Fibroblast of upper back skin (primary cell): ENCODE data around the gene GJD2.

ENCODE experiments used
- DNase-seq: peaks from one replicate; pipeline ENCODE4 v3.0.0-alpha.2; 2013

Gene GJD2

DNA sequence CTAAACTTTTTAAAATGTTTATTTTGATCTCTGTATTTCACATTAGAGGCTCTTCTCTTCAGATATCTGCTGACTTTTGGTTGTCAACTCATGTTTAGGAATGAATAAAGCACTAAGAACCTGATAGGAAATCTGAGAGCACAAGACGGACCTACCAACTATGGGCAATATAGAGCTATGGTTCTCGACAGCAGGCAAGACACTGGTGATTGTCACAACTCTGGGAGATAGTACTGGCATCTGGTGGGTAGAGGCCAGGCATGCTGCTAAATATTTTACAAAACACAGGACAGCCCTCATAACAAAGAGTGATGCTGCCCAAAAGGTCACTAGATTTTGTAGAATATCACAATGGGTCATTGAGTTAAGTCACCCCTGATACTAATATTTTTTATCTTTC lies 17.5 kb upstream of the GJD2 start:
- DNase-seq, result no peak

DNA sequence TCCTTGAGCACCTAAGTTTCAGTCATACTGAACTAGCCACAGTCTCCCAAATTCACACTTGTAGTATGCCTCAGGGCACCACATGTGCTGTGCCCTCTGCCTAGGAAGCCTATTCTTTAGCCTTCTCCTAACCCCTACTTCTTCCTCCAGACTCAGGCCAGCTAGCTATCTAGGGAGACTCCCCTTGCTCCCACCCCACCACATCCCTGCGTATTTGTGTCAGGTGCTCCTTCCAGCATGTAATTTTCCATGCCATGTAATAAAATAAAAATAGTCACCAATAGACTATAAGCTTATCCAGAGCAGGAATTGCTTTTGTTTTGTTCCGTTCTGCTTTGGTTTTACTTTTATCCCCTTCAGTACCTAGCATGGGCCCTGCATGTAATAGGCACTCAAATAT lies 14.9 kb upstream of the GJD2 start:
- DNase-seq, result no peak

DNA sequence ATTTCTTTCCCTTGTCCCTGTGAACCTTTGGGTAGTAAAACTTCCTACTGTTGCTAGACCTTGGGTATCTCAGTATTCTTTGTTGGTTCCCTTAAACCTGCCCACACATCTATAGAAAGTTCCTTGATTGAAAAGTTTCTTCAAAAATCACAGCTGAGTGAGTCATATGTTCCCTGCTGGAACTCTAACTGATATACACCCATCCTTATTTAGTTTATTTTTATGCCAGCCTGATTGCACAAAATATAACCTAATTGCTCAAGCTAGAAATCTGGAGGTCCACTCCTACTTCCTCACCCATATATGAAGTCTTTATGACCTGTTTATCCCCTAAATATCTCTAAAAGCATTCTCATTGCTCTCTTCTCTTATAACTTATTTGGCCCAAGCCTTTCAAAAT lies 13.7 kb upstream of the GJD2 start:
- DNase-seq, result no peak

DNA sequence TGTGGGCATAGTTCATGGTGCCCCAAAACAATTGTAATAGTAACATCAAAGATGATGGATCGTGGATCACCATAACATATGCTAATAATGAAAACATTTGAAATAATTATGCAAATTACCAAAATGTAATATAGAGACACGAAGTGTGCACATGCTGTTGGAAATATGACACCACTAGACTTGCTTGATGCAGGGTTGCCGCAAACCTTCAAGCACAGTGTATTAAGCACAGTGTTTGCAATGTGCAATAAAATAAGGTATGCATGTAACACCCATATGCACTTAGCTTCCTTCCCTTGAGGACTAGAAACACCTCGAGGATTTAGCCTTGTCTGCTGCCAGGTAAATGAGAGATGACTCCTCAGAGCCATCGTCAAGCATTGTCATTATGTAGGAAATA lies 10.9 kb upstream of the GJD2 start:
- DNase-seq, result no peak

DNA sequence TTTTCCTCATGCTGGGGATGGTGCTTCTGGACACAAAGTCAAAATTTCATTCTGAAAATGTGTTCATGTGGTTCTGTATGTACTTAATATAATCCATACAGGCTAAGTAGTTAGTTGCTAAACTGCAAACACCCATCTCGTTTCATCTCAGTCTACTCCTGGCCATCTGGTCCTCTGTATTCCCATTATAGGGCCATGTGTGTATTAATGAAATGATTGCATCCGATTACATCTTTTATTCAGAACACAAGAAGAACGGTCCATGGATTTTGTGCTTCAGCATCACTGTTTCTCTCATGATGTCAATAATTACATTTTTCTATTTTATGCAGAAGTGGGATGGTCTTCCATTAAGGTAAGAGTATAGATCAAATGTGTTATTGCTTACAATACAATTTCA lies 6.1 kb upstream of the GJD2 start:
- DNase-seq, result no peak

DNA sequence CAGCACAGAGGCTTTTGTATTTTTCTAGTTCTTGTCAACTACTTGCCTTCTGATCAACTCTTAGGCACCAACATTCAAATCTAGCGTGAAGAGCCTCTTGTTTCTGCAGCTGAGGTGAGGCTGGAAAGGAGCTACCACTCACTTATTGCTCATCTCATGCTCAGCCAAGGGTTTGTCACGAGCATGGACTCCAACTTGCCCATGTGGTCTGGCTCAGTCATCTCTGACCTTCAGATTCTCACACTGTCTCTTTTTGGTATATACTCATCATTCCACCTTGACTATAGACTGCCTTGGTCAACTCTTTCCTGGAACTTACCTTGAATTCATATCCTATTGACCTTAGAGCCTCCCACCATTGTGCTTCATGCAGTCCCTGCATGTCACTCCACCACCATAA lies 5.2 kb upstream of the GJD2 start:
- DNase-seq, result no peak

DNA sequence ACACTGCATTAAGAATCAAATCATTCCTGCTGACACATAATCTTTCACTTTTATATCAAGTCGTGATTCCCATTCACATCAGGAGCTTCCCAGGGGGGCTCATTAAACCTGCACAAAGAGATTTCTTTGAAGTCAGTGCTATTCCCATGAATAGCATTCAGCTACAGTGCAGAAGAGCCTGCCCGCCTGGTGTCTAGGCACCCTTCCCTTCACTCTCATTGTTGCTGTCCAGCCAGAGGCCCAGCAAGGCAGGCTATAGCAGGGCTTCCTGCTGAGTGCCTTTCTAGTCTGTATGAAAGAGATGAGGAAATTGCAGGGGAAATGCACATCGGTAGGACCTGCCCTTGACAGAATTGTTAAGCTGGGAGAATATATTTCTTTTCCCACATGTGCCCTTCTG lies 4.5 kb upstream of the GJD2 start:
- no peak for DNase-seq

DNA sequence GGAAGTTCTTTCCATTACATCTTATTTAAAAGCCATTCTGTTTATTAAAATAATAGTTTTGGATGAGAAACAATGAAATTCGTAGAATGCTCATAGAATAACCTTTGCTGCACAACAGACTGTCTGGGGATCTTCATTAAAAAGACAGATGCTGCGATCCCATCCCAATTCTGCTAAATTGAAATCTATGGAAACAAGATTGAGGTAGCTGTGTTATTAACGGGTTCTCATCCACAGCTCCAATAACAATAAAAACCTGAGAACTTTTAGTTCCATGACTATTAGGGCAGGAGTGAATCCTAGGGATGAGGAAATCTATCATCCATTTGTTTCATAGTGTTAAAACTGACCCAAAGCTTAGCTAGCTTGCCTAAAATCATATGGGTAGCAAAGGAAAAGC lies 2.5 kb upstream of the GJD2 start:
- no peak for DNase-seq

DNA sequence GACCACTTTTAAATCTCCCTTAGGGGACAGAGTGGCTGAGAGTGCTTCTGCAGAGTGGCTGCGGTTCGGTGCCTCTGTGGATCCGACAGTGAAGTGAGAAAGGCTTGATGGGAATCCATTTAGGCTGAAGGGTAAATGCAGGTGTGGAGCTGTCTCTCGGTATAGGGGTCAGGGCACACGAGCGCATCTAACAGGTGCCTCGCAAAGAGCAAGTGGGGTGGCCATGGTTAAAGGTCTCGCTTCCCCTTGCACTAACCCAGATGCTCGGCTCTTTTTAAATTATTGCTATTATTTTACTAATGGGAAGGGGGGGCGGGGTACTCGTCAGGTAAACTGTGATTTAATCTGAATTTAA lies 598 bp upstream of the GJD2 start:
- no peak for DNase-seq

DNA sequence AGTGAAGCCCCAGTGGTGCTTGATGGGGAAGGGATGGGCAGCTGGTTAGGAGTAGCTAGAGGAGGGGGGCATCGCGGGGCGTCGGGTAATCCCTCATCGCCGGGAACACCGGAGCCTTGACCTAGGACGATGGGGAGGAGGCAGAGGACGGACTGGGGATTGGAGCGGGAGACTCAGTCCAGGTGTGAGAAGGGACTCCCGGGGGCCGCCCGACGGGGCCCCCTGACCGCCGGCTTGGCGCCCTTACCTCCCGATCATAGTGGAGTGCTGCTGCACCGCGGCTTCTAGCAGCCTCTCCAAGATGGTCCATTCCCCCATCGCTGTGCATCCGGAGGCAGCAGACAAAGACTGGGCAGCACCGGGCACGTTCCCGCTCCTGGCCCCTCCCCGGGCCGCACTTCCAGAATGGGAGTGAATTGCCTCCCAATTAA lies 612 bp downstream of the GJD2 start:
- no peak for DNase-seq

DNA sequence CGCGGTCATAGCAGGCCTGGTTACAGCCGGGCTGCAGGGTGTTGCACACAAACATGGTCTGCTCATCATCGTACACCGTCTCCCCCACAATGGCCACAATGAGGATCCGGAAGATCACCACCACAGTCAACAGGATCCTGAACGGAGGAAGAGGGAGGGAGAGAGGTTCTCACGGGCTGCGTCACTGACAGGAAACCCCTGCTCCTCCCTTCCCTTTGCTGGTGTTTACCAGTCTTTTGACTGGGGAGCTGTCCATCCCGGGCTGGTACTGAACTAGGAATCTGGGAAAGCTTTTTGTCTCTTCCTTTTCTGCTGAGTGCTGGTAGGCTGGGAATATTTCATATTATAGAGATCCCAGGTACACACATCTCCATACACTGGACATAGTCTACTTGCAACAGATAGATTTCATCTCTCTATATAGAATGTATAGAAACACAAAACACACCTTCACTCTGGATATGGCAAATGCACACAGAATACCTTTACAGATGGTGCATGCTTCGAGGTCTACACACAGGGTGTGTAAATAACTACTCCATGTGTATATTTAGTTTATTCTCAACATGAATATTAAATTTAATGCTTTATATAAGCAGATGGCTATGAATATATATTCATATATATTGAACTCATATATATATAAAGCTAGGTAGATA lies 1.4 kb downstream of the GJD2 start:
- peak; percentile 46 for DNase-seq

DNA sequence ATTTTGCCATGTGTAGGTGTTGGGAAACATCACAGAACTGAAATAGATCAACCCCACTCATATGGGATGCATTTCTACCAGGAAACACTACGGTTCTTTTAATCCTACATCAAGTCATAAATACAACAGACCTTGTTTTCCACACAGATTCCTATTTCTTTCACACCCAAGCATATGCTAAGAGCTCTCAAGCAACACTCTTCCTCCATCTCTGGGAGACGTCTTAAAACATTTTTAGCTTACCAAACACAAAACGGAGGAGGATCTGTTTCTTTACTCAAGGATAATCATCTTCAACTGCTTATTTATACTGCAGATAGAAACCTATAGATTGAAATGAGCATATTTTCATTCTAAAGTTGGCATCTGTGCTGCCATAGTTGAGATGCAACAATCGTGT lies 5.1 kb downstream of the GJD2 start:
- no peak for DNase-seq

DNA sequence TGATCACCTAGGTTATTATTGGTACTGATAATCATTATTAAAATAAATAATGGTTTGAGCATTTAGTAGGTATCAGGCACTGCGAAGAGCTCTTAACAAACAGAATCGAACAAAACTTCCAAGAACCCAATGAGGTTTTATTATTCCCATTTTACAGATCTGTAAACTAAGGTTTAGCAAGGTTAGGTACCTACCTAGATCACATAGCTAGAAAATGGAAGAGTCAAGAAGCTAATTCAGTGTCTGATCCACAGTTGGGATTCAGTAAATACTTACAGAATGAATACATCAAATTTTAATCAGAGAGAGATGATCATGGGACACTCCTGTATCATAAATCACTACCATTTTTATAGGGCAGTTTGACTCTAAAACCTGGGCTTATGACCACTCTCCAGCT lies 15.5 kb downstream of the GJD2 start:
- DNase-seq, result no peak

DNA sequence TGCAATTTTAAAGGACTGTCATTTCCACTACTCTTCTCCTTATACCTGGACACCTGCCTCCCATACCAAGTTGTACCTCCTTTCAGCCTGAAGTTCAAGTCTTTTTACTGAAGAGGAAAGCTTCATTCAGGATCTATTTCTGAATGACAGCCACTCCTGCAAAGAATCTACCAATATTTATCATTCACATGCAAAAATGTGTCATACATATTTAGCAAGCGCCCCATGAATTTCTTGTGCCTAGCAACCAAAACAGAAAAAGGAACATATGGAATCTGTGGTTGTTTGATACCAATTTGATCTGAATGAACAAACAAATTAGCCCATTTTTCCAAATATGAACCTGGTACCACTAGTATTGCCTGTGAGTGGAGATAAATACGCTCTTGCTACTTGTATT lies 16.8 kb downstream of the GJD2 start:
- no peak for DNase-seq

DNA sequence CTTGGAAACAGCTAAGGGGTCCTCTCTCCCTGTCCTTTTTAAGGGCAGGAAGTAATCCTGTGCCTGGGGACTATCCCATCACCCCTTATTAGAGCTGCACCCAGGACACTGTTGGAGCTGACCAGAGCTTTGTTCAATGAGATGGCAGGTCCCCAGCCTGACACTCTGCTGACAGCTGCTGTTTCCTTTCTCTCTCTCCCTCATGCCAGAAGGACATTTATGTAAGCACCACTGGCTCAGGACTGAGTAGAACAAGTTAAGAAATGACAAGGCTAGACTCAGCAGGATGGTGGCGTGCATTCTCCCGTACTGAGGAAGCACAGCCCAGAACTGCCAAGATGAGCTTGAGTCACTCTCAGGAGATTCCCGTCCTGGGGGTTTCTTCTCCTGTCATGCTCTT lies 17.3 kb downstream of the GJD2 start:
- DNase-seq, result no peak

DNA sequence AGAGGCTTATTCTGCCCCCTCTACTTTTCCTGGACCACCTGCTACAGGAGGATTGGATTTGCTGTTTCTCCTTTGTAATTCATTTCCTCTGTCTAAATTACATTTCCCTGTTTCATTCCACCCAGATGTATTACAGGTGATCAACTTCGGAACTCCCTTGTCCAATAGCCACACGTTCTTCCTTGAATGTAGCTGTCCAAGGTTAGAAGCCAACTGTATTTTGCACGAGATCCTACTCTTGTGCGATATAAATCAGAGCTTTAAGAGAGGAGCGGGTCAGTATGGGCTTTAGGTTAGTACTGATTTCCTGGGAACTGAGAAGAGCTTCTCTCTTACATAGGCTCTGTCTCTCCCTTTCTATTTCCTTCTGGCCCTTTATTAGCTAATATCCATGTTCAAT lies 20.5 kb downstream of the GJD2 start:
- no peak for DNase-seq

DNA sequence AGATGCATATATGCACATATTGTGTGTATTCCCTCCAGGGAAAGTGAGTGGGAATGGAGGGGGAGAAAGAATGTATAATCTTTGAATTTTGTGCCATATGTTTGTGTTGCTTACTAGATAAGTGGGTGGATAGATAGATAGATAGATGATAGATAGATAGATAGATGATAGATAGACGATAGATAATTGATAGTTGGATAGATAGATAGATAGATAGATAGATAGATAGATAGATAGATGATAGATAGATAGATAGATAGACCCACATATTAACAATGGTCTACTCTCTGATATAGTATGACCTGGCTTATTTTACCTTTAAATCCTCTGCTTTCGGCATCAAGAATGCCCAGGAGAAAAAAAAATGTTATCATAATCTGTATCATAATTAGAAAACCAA lies 21.2 kb downstream of the GJD2 start:
- DNase-seq, result no peak

DNA sequence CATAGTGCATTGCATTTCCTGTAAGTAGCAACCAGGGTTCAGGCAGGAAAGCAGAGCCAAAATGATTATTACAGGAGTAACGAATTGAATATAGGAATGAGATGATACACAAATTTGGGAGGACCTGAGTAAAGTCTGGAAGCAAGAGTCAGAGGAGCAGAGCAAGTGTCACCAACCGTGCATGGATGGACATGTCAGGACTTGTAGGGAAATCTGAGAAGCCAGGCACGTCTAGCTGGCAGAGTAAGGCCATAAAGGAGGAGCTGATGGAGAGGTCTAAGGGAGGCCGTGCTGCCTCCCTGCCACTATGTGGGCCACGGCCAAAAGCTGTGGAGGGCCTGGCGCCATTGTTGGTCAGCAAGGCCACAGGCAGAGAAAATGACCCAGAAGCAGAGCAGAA lies 22.4 kb downstream of the GJD2 start:
- no peak for DNase-seq

DNA sequence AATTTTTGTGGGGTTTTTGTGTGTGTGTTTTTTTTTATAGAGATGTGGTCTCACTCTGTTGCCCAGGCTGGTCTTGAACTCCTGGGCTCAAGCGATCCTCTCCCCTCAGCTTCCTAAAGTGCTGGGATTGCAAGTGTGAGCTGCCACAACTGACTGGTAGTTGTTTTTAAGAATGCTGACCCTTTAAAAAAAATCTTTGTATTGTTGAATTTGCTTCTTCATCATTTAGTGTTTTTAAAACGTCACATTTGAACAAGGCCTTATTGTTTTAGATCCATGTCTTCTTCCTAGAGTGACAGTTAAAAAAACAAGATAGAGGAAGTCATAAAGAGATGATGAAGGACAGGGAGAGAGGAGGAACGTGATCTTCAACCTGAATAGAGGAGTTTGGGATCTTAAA lies 24.1 kb downstream of the GJD2 start:
- DNase-seq, result no peak

DNA sequence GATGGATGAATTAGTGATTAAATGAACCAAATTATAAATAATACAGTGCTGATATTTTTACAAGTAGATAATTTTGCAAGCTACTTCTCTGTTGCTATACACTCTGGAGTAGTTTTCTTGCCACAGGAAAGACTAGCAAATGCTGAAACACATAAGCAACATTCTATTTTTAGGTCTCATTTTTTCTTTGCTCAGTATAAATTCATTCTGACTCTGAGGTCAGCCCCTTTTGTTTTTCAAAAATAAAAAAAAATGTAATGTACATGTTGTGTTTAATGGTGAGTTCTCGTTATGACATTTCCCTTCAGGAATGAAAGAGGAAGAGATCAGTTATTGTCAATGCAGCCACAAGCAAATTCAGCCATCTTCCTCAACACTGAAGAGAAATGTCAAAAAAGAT lies 24.9 kb downstream of the GJD2 start:
- no peak for DNase-seq

DNA sequence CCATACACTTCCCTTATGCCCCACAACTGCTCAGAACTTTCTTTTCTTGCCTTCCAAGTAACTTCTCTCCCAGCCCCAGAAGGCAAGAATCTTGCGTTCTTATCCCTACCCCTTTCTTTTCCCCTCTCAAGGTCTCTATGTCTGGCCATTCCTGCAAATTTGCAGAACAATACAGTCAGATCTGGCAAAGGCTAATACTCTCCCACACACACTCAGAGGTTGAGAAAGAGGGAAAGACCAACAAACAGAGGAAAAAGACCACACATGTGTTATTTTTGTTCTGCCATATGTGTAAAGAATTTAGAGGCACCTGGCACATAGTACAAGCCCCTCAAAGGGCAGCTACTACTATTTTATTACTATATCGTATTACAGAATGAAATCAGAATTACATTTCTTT lies 25.7 kb downstream of the GJD2 start:
- no peak for DNase-seq

DNA sequence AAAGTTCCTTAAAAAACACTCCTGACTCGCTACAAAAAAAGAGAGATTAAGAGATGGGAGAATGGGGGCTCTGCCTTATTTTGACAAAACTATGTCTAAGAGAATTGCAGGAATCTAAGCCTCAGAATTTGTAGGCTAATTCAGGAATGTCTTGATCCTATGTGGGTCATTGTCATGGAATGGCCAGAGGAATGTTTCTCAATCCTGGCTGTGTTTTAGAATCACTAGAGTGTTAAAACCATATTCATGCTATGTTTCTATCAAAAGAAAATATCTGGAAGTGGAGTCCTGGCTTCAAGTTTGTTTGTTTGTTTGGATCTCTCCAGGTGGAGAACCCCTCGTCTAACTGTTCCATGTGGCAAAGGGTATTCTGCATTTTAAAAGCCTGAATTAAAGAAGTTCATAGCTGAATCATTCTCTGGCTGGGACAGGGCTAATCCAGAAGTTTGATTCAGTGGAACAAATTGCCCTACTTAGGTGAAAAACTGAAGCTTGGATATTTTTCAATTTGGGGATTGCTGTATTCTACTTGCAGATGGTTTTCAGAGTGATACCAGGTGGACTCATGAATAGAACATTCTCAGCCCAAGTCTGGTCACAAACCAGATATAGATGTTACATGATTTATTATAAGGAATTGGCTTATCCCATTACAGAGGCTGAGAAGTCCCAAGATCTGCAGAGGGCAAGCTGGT lies 28.2 kb downstream of the GJD2 start:
- DNase-seq, result peak; percentile 64

DNA sequence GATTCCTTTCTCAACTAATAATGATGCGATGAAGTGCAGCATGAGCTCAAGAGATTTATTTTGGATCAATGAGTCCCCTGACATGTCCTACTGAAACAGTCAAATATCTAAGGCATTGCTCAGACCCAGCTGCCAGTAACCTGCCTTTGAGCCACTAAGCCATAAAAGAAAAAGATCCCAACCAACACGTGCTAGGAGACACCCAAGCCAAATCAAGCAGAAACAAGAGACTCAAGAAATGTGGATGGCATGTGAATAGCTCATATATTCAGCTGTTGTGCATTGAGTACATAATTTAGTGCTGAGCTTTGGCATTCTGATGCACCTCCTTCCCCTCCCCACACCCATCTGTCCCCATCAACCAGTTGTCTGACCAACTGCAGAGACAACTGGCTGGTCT lies 29.2 kb downstream of the GJD2 start:
- DNase-seq, result peak; percentile 52

DNA sequence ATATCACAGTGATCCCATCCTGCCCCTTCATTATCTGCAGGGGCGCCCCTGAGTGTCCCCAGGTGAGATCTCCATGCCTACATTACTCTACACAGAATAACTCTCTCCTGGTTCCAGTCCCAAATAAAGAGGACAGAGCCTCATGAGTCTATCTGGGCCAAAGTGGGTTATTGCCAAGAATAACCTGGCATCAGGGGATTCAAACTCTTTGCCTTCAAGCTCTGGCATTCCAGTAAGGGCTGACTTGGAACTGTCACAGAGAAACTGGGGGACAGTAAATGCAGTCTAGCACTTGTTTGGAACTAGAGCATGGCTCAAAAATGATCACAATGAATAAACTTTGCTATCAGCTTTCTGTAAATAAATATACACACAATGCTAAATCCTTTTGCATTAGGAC lies 30.3 kb downstream of the GJD2 start:
- no peak for DNase-seq

DNA sequence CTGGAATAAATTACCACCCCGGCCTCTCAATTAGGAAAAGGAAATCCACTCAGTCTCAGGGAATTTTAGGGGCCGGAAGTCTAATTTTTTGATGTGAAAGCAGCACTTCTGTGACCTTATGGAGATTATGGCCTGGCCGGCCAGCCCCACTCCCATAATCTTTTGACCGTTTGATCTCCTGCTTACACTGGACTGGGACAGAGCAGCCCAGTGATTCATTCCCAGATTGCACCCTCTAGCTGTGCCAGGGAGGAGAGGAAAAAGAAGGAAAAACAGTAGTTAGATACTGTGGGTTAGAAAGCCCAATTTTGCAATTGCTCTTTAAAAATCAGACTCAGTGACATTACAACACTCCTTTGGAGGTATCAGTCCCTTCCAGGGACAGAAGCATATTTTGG lies 32.4 kb downstream of the GJD2 start:
- peak; percentile 22 for DNase-seq
